Coronary artery (tissue), 2 donors: Measurements from ENCODE around the gene TMPRSS4.

Experiments used
- DNase-seq: peaks from one replicate; pipeline ENCODE4 v3.0.0-alpha.2; 2017; ENCODE audit warnings: low spot score
- H3K27ac ChIP-seq, 2 donors: fragments of 200-600 bp; sonication (generic); one replicate each; pipeline ENCODE4 v1.5.1; 2016 to 2019
- H3K4me3 ChIP-seq: fragments of 200-600 bp; sonication (generic); 2 replicates; pipeline ENCODE4 v1.5.1; 2016; ENCODE audit warnings: mild to moderate bottlenecking, moderate library complexity
- TF ChIP-seq, protein P1 (sequence below): fragments of 200-600 bp; sonication (generic); IDR thresholded peaks from one replicate; pipeline ENCODE4 v1.5.1; 2019; ENCODE audit warnings: antibody characterized with exemption

The TMPRSS4 gene

DNA sequence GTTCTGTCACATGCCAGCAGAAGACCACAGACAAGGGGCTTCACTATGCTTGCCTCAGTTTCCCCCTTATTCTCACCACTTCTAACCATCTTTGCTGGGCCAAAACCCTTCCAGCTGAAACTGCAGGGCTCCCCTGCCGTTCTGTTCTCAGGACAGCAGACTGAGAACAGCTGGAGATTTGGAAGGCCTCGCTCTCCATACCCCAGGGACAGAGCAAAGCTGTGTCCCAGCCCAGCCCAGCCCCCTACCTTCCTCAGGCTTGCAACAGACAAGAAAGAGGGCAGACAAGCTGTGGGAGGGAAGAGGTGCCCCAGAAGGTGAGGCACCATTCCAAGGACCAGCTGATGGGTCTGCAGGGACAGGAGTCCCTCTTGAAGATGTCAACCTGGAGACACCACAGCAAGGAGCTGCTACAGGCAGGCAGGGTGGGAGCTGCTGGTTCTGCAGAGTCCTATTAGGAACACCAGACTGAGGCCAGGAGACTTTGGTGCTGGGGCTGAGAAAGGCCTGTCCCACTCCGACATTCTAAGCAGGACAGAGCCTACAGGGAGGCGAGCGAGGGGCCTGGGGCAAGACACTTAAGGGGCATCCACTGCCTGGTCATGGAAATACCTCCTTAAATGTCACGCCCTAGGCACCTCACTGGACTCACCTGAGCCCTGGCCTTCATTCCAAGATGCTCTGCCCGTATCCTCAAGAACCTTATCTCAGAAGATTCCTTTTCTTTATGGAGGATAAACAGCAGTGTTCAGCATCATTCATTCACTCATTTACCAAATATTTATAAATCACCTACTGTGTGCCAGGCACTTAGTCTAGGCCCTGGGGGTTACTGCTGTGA lies 92.6 kb downstream of the TMPRSS4 start:
- TF ChIP-seq, protein P1, sequence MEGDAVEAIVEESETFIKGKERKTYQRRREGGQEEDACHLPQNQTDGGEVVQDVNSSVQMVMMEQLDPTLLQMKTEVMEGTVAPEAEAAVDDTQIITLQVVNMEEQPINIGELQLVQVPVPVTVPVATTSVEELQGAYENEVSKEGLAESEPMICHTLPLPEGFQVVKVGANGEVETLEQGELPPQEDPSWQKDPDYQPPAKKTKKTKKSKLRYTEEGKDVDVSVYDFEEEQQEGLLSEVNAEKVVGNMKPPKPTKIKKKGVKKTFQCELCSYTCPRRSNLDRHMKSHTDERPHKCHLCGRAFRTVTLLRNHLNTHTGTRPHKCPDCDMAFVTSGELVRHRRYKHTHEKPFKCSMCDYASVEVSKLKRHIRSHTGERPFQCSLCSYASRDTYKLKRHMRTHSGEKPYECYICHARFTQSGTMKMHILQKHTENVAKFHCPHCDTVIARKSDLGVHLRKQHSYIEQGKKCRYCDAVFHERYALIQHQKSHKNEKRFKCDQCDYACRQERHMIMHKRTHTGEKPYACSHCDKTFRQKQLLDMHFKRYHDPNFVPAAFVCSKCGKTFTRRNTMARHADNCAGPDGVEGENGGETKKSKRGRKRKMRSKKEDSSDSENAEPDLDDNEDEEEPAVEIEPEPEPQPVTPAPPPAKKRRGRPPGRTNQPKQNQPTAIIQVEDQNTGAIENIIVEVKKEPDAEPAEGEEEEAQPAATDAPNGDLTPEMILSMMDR: no peak
- H3K27ac ChIP-seq: no peak overlapping the region
- DNase-seq: no peak
- H3K4me3 ChIP-seq: no peak overlapping the region

DNA sequence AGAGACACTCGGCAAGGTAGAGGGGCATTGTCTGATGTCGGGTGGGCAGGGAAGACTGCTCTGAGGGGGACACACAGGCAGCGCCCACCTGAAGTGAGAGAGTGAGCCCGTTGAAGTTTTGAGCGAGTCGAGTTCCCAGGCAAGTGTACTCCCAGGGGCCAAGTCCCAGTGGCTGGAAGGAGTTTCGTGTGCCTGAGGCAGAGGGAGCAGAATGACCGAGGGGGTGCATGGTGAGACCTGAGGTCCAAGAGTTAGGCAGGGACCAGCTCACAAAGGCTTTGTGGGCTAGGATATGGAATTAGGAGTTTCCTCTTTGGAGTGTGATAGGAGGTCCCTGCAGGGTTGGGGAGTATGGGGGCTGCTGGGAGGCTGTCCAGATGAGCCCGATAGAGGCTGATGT lies 93.4 kb downstream of the TMPRSS4 start:
- no peak for DNase-seq
- Histone ChIP-seq H3K27ac (no peak overlapping the region), H3K4me3 (no peak overlapping the region)
- TF ChIP-seq, protein P1: no peak

DNA sequence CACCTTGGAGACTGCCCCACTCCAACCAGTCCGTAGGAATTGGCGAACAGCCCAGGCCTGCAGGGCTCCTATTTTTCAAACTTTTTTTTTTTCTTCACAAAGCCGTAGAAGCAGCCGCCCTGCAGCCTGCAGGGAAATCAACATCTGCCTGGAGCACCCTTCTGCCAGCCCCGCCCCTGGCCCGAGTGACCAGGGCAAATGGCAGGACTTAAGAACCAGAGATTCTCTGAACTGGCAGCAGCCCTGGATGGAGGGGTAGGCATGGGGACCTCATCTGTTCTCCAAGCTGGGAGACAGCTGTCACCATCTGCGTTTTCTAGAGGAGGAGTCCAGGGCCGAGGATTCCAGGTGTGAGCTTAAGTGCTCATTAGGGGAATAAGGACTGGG lies 94.0 kb downstream of the TMPRSS4 start:
- no peak overlapping the region for H3K27ac ChIP-seq
- no peak overlapping the region for H3K4me3 ChIP-seq
- DNase-seq: no peak
- TF ChIP-seq, protein P1: no peak
